ENCODE data around the gene GAREM1. TPM values are rescaled to one million over a fixed set of nuclear protein-coding genes. Genes with fewer than 3 reads are reported as not detected.

Gene GAREM1
- total RNA-seq, 1 donor from 2014 or later, result 7.7 TPM

DNA sequence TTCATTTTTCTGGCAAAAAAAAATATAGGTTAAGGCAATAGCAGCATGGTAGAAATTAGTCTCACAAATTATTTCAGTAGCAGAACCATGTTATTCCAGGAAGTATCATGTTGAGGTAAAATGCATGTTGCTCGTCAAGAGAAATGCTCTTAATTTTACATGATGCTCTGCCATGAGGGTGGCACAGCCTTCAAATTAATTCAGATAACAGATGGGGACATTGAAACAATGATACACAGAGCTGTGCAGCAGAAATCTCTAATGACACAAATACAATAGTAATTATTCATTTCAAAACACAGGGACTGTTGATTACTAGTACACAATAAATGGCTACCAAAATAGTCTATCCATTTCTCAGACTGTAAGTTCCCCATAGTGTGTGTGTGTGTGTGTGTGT is 24.8 kb downstream of the GAREM1 start:
- H3K27ac Mint-ChIP-seq (ENCODE audit: unreplicated experiment), result no peak overlapping the region
- H3K36me3 Mint-ChIP-seq (ENCODE audit: low read depth), result no peaks in the 10 kb centered on the region
- H3K4me1 Mint-ChIP-seq (ENCODE audit: low read depth), result peaks cover 7% of the 10 kb centered on the region
- H3K9me3 Mint-ChIP-seq (ENCODE audit: low read depth), result no peaks in the 10 kb centered on the region
- TF ChIP-seq, protein P1, sequence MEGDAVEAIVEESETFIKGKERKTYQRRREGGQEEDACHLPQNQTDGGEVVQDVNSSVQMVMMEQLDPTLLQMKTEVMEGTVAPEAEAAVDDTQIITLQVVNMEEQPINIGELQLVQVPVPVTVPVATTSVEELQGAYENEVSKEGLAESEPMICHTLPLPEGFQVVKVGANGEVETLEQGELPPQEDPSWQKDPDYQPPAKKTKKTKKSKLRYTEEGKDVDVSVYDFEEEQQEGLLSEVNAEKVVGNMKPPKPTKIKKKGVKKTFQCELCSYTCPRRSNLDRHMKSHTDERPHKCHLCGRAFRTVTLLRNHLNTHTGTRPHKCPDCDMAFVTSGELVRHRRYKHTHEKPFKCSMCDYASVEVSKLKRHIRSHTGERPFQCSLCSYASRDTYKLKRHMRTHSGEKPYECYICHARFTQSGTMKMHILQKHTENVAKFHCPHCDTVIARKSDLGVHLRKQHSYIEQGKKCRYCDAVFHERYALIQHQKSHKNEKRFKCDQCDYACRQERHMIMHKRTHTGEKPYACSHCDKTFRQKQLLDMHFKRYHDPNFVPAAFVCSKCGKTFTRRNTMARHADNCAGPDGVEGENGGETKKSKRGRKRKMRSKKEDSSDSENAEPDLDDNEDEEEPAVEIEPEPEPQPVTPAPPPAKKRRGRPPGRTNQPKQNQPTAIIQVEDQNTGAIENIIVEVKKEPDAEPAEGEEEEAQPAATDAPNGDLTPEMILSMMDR (IDR thresholded peaks at IDR 0.05), result no peak
- H3K27me3 Mint-ChIP-seq (ENCODE audit: low read depth), result no peaks in the 10 kb centered on the region
- no peak for DNase-seq (ENCODE audit: low spot score)
- H3K4me3 Mint-ChIP-seq (ENCODE audit: unreplicated experiment), result no peak overlapping the region

DNA sequence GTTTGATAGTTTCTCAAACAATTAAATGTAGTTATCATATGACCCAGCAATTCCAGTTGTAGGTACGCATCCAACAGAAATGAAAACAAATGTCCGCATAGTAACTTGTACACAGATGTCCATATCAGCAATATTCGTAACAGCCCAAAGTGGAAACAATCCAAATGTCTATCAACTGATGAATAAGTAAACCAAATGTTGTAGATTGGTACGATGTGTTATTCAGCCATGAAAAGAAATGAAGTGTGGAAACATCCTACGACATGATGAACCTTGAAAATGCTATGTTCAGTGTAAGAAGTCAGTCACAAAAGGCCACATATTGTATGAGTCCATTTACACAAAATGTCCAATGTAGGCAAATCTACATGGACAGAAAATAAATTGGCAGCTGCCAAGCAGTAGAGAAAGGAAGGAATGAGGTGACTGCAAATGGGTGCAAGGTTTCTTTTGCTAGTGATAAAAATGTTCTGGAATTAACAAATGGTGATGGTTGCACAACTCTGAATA is 26.9 kb downstream of the GAREM1 start:
- no peaks in the 10 kb centered on the region for H3K36me3 Mint-ChIP-seq (ENCODE audit: low read depth)
- H3K27me3 Mint-ChIP-seq (ENCODE audit: low read depth), result no peaks in the 10 kb centered on the region
- TF ChIP-seq, protein P1 (IDR thresholded peaks at IDR 0.05), result no peak
- no peak overlapping the region for H3K4me3 Mint-ChIP-seq (ENCODE audit: unreplicated experiment)
- no peak overlapping the region for H3K27ac Mint-ChIP-seq (ENCODE audit: unreplicated experiment)
- no peaks in the 10 kb centered on the region for H3K9me3 Mint-ChIP-seq (ENCODE audit: low read depth)
- no peak for DNase-seq (ENCODE audit: low spot score)
- peaks cover 7% of the 10 kb centered on the region for H3K4me1 Mint-ChIP-seq (ENCODE audit: low read depth)

DNA sequence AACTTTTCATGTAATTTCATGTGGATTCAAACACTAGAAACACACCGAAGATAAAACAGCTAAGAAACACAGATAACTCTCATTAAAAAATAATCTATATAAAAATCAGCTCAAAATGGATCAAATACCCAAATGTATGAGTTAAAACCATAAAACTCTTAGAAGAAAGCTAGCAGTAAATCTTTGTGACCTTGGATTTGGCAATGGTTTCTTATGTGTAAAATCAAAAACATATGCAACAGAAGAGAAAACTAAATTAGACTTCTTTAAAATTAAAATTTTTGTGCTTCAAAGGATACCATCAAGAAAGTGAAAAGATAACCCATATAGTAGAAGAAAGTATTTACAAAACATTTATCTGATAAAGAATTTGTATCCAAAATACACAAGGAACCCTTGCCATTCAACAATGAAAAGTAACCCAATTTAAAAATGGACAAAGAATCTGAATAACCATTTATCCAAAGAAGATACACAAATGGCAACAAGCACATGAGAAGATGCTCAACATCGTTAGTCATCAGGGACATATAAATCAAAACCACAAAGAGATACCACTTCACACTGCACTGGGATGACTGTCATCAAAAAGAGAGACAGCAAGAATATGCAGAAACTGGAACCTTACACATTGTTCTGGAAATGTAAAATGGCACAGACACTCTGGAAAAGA is 27.5 kb downstream of the GAREM1 start:
- Mint-ChIP-seq H3K36me3 (ENCODE audit: low read depth) (no peaks in the 10 kb centered on the region), H3K9me3 (ENCODE audit: low read depth) (no peaks in the 10 kb centered on the region), H3K27ac (ENCODE audit: unreplicated experiment) (no peak overlapping the region), H3K4me1 (ENCODE audit: low read depth) (peaks cover 7% of the 10 kb centered on the region), H3K27me3 (ENCODE audit: low read depth) (no peaks in the 10 kb centered on the region), H3K4me3 (ENCODE audit: unreplicated experiment) (no peak overlapping the region)
- DNase-seq (ENCODE audit: low spot score), result no peak
- TF ChIP-seq, protein P1 (IDR thresholded peaks at IDR 0.05), result no peak

DNA sequence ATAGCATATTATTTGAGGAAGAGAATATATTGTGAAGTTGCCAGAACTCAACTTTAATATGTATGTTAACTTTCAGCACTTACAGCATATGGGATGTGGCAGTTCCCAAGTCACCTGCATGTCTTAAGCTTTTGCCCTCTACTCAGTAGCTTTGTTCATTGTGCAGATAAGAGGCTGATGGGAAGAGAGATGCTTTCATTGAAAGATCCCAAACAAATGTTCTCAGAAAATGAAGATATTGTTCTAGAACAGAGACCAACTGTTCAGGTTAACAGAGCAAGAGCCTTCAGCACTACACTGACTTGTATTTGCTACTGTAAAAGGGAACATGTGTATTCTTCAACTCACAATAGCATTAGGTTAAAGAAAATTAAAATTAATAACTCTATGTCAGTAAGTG is 28.1 kb downstream of the GAREM1 start:
- TF ChIP-seq, protein P1 (IDR thresholded peaks at IDR 0.05), result no peak
- Mint-ChIP-seq H3K27me3 (ENCODE audit: low read depth) (no peaks in the 10 kb centered on the region), H3K36me3 (ENCODE audit: low read depth) (no peaks in the 10 kb centered on the region), H3K27ac (ENCODE audit: unreplicated experiment) (no peak overlapping the region), H3K4me1 (ENCODE audit: low read depth) (peaks cover 11% of the 10 kb centered on the region), H3K4me3 (ENCODE audit: unreplicated experiment) (no peak overlapping the region), H3K9me3 (ENCODE audit: low read depth) (no peaks in the 10 kb centered on the region)
- no peak for DNase-seq (ENCODE audit: low spot score)

GRCh38 chr18:32441533-32441932 is 29.1 kb downstream of the GAREM1 start:
- H3K36me3 Mint-ChIP-seq (ENCODE audit: low read depth), result no peaks in the 10 kb centered on the region
- H3K4me3 Mint-ChIP-seq (ENCODE audit: unreplicated experiment), result peak overlapping the region; percentile 75
- DNase-seq (ENCODE audit: low spot score), result no peak
- H3K27me3 Mint-ChIP-seq (ENCODE audit: low read depth), result no peaks in the 10 kb centered on the region
- no peaks in the 10 kb centered on the region for H3K9me3 Mint-ChIP-seq (ENCODE audit: low read depth)
- H3K4me1 Mint-ChIP-seq (ENCODE audit: low read depth), result peaks cover 17% of the 10 kb centered on the region
- peak overlapping the region; percentile 84 for H3K27ac Mint-ChIP-seq (ENCODE audit: unreplicated experiment)
- TF ChIP-seq, protein P1 (IDR thresholded peaks at IDR 0.05), result no peak

Data from chondrocyte (in vitro differentiated cells).